IPS-NIHi7 (cell line): ENCODE measurements around the gene RRBP1.

Experiments
- DNase-seq: peaks from one replicate; pipeline ENCODE4 v3.0.0; 2012; ENCODE audit warnings: mixed read lengths; ENCODE audit errors: extremely low spot score

Gene RRBP1

DNA sequence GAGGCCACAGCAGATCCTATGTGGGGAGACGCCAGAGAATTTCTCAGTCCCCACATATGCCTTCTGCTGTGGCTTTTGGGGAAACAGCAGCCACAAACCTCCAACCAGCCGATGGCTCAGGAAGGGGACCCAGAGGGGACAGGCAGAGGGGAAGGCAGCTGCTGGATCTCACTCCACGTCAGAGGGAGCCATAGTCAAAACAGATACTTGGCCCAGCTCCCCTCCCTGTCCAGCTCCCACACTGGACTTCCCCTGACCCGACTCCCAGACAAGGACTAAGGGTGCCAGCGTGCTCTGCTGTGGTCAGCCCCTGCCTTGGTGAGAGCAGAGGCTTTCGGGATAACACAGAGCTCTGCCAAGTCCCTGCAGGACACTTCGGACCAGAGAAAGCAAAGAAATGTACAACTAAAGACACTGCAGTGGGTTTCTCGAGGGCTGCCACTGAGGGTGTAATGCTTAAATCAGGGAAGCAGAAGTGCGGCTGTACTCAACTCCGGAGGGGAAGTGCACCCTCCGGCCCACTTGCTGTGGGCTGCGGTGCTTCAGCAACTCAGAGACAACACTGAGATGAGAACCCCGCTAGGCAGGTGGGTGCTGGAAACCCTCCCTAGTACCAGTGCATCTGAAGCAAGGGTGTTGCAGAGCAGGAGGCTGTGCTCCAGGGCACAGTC is 47.2 kb downstream of the RRBP1 start:
- DNase-seq: no peak

DNA sequence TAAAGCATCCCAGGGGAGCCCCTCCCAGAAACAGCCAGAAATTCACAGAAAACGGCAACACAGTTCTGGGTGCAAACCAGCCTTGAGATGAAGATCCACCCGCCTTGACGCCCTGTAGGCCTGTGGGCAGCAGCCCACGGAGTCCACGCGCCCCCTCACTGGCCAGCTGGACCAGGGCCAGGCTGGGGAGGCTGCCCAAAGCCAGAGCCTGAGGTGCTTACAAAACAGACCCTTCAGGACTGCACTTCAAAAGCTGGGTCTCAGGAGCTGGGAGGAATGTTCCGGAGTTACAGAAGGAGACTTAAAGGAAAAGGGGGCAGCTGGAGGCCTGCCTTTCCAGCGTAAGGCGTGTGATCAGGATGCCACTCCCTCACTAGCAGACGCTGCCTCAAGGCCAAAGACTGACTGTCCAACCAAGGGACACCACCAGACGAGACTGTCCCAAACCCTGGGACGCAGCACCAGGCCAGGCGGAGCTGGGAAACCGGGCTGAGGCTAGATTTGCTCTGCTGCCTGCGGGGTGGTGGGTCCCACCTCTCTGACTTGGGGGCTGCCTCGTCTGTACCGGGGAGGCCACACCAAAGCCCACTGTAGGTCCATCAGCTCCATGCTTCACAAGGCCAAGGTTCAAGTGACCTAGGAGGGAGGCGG is 48.1 kb downstream of the RRBP1 start:
- no peak for DNase-seq

DNA sequence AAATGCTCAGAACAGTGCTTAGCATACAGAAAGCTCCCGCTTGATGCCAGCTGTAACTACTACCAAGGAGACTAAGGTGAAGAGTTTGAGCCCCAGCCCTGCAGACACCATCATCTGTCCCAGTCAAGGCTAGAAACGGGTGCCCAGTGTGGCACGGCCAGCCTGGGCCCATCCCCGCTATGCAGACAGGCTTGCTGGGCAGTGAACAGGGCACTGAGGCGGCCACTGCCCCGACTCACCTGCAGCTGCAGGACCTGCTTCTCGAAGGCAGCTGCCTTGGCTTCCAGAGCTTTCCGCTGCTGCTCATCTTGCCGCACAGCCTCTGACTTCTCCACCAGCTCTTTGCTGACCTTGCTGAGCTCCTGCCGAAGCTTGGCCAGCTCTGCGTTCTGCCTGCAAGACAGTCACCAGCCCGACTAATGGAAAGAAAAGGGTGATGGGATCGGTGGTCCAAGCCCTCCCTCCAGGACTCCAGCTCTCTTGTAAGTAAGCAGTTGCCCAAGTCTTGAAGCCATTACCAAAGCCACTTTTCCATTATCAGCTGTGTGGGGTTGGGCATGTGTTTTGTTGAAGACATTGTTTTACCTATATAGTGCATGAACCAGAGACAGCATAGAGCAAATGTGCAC is 48.7 kb downstream of the RRBP1 start:
- DNase-seq: no peak

DNA sequence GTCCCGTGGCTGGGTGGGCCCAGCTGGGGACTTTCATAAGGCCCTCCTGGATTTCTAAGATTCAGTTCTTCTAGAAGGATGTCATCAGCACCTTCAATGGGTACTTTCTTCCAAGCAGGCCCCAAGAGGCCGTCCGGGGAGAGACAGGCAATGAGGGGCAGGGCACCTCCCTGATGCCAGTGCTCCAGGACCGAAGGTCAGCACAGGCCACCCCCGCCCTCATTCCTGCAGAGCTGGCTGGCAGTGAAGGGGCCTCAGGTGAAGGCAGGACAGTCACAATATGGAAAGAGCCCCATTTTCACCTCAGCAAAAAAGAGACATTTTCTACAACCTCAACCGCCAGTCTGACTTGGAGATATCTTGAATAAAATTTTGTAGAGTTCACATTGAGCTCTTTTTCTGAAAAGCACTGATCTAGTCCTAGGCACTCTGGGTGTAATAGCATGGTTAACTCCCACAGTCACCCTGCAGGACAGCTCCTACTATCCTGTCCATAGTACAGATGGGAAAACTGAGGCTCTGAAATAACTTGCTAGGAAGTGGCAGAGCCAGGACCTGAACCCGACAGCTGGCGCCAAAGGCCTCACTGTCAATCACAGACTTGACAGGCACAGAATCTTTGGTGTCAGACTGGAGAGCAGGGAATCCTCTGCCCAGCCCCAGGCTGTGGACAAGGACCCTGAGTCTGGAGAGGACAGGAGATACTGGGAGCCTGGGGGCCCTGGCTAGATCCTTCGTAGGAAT is 50.3 kb downstream of the RRBP1 start:
- DNase-seq: no peak

DNA sequence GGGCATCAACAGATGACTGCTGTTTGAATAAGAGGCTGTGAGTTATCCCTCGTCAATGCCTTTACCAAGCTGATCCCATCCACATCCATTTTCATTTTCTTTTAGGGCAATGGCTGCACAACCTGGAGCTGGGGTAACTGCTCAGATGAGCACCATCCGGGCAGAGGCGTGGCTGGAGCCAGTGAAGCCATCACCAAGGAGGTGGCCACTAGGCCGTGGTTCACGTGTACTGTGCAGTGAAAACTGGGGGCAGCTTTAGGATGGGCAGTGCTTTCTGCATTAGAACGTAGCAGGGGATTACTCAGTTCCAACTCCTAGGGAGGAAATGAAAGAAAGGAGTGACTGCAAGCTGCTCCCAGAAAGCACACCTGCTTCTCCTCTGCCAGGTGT is 51.2 kb downstream of the RRBP1 start:
- DNase-seq: no peak

DNA sequence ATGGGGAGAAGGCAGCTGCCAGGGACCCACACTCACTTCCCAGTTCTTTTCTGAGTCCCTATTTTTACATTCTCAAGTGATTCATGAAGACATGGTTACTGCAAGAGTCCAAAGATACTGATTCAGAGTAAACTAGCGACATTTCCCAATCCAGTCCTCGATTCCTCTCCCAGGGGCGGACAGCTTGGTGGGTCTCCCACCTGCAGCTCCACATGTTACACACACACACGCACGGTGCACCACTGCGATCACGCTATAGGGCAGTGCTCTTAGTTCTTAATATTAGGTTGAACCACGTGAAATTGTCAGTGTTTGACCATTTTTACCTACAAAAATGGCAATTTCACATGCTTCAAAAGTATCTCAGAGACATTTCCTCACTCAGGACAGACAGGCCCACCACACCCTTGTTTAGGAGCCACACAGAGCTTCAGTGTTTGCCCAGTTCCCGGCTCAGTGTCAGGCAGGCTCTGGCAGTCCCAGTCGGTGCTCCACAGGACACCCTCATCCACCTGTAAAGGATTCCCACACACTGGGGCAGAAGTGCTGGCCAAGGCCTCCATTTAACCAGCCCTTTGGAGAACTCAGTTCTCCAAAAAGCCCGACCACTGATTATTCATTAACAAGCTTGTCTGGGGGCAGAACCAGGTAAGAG is 51.8 kb downstream of the RRBP1 start:
- no peak for DNase-seq

DNA sequence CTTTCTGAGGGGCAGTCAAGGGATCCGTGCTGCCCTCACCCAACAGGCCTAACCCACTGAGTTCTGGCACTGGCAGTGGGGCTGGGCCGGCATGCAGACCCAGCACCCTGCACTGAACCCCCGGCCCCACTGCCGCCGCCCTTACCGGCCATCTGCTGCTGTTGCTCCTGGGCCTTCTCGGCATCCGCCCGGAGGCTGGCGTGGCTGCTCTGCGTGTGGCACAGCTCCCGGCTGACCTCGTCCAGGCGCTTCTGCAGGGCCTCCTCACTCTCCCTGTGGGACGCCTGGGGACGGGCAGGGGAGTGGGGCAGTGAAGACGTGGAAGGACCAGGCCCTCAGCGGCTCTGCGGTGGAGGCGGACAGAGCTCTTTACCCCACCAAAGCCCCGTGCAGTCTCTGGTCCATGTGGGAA is 52.4 kb downstream of the RRBP1 start:
- DNase-seq: no peak

DNA sequence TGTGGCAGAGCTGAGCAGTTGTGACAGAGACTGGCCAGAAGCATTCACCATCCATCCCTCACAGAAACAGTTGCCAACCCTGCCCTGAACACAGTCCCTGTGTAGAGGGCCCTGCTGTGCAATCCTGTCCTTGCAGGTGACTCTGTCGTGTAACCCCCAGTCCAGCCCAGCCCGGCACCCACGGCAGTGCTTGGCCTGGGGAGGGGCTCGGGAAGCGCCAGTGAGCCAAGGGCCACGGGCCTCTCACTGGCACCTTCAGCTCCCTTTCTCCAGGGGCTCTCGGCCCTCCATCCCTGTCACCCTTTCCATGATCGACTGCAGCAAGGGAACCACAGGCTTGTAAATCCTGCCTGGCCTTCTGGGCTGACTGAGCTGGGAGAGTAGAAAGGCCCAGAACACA is 53.0 kb downstream of the RRBP1 start:
- DNase-seq: no peak

DNA sequence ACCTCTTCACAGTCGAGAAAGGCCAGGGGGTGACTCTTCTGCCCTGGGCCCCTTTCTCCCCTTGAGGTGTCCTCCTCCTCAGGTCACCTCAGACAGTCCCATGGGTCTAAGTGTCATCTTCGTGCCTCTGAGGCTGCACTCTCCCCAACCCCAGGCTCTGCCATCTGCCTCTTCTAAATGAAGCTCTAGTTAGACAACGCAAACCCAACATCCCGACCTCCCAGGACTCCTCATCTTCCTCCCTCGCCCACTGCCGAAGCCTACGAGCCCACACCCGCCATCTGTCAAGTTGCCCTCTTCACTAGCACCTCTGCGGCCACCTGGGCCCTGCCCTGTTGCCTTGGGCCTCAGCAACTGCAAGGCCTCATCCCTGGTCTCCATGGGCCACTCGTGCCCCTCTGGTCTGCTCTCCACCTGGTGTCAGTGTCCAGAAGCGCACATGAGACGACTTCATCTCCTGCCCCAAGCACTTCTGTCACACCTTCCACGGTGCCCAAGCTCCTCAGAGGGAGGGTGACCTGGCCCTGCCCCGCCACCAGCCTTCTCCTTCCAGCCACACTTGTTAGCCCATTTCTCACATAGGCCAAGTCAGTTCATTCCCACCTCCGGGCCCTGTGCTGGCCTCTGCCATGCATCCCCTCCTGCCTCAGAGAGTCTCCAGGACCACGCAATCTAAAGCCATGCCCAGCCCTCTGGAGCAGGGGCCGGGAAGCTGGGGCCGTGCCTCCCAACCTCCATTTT is 53.8 kb downstream of the RRBP1 start:
- DNase-seq: no peak

DNA sequence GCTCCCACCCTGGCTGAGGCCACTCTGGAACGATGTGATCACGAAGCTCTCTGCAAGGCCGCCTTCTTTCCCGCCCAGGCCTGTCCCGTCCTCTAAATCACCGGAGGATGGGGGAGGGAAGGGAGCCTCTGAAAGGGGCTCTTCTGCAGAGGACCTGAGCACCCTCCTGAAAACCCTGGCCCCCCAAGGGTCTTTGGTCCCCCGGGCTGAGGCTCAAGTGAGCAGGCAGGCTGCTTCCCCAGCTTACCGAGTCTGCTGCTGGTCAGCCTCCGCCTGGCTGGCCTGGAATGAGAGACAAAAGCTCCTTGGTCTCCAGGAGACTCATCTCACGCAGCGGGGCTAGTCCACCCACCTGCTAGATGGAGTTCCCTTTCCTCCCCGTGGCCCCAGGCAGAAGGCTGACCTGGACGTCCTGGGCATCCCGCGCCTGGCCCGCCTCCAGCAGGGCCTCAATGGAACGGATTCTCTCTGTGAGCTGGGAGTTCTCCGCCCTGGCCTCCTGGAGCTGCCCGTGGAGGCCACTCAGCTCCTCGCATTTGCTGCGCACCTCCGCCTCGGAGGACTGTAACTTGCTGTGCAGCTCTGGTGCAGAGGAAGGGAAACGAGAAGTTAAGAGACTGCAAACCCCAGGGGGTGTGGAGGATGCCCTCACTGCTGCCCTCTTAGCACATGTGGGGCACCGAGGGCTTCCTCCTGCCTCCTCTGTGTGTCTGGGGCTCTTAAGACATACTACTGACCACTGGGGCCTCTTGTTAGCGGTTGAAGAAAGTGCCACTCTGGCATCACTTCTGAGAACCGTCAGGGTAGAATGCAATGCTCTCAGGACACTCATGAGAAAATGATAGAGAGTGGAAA is 54.7 kb downstream of the RRBP1 start:
- no peak for DNase-seq

DNA sequence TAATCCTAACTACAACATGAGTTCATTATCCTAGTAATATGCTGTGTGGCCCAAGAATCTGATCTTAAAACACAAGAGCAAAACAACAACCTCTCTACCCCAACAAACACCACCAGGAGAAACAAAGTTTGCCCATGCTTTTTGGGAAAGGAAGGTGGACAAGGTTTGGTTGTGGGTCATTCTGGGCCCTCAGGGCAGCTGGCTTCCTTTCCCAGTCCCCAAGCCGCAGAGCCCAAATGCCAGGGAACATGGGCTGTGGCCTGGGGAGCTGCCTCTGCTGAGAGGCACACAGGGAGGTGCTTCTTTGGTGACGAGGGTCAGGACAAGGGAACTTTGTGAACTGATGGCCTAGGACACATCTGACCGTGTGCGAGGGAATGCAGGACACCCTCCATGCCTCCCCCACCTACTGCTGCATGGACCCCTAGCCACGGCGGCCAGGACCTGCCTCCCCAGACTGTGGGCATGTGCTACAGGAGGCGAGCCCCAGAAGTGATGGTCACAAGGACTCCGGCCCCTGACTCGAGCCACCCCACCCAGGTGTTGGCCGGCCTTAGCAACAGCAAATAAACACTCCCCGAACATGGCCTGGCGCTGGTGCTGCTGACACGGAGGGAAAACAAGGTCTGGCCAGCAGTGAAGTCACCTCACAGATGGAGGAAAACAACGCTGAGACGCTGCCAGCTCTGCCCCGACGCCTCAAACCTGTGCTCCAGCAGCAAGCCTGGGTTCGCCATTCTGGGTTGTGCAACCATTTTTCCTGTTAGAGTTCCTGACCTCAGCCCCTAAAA is 55.6 kb downstream of the RRBP1 start:
- no peak for DNase-seq

DNA sequence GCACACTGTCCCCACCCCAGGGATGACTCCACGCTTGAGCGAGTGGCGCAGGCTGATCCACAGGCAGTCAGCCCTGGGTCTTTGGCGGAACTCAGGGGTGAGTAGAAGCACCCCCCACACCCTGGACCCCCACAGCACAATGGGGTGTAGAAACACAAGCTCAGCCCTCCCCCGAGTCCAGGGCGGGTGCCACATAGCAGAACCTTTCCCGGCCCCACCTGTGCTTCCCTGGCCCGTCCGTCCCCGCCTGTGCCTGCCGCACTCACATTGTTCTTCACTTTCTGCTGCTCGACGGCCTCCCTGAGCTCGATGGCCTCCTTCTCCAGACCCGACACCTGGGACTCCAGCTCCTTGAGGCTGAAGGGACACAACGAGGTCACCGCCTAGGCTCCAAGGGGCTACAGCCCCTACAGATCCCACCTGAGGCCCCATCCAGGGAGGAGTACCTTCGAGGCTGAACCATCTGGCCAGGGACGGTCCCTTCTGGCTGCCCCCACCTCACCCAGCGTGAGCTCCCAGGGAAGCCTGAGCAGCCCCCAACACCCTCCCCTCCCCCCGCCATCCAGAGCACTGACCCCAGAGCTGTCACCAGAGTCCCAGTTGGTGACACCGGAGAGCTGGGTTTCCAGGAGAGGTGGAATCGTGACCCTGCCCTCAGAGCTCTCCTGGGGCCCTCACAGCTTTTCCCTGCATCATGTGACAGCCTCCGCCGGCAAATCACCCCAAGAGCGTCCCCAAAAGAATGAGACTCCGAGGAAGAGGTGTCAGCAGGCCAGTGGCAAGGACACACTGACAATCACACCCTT is 56.6 kb downstream of the RRBP1 start:
- no peak for DNase-seq

DNA sequence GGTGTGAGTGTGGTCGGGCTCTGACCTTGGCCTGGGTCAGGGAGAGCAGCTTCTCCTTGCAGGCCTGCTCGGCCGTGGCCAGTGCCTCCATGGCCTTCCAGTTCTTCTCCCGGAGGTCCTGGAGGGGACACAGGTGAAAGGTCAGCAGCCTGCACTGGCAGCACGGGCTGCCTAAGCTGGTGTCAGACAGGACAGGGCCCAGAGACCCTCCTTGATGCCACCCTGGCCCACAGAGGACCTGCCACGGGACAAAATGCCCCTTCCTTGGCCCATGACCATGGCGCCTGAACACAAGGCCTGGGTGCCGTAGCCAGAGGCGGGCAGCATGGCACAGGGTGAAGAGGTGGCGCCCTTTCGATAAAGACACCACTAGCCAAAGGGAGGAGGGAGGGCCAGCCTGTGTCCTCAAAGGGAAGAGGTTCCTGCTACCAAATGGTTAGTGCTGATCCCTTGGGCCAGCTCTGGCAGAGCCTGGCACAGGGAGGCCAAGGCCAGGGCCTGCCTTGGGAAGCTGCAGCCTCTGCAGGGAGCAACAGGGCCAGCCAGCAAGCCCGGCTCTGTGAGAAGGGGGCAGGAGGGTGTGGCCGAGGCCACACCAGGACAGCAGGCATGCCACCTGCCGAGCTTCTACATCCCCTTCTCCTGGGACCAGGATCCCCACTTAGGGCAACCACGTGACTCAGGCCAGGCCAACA is 57.3 kb downstream of the RRBP1 start:
- no peak for DNase-seq

DNA sequence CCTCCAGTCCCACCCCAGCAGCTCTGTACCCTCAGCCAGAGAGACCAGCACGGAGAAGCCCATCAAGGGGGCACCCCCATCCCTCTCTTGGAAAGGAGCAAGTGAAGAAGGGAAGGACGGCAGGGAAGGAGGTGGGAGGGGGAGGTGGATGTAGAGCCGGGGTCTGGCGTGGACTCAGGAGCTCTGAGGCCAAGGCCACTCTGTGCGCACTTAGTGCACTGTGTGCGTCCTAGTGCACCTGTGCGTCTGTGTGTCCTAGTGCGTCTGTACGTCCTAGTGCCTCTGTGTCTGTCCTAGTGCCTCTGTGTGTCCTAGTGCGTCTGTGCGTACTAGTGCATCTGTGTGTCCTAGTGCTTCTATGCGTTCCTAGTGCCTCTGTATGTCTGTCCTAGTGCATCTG is 58.0 kb downstream of the RRBP1 start:
- no peak for DNase-seq

DNA sequence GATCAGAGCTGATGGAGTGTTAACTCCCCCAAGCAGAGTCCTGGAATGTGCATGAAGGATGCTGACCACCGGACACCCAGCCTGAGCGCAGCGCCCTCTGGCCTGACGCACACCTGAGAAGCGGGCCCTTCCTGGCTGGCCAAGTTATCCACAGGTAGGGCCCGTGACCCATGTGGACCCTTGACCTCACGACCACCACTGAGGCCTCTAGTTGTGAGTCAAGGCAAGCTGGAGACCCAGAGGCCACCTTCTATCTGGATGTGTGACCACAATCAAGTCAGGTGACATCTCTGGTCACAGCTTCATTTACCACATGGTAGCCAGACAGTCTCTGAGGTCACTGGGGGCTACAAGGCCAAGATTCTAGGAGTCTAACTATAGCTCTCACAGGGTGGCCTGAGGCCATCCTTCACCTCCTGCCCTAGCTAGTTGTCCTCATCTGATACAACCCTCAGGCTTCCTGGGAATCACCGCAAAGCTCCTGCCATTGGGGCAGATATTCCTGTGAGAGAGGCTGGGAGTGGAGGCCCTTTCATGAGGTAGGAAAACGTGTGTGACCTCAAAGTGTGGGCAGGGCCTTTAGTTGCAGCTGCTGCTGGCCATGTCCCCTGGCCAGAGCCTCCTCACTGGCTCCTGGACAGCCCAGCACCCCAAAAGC is 59.1 kb downstream of the RRBP1 start:
- DNase-seq: no peak

DNA sequence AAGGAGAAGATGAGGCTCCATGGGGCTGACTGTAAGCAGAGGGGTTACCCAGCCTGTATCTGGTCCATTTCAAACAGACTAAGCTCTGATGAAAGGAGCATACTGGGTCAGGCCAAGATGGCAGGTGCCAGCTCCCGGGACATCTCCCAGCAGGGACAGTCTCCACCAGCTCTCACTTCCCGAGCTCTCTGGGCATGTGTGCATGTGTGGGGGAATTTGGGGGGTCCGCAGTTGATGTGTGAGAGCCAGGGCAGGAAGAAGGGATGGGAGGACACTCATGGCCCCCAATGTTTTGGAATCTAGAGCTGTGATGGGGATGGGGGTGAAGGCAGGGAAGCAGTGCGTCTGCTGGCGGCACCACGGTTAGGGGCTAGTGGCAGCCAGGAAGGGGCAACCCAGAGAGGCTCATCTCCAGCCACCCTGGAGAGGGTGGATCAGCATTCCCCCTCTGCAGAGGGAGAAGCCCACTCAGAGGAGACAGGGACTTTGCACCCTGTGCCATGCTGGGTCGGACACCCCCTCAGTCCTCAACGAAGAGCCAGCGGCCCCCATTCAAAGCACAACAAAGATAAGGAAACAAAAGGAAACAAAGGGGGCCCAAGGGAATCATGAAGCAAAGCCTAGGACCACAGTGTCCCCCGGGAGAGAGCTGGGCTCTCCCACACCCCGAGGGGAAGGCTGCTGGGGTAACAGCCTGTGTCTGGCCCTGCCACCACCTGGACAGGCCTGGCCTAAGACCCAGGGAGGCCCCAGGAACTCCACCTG is 59.8 kb downstream of the RRBP1 start:
- no peak for DNase-seq
